Hepatocyte (in vitro differentiated cells): ENCODE data around the gene CTNNA3. TPM values are rescaled to one million over a fixed set of nuclear protein-coding genes. Genes with fewer than 3 reads are reported as not detected.
"Not testable (repeated sequence)": the region's sequence is repeated elsewhere in the genome, so short reads cannot be mapped to it uniquely, and the experiment has no call there.

ENCODE experiments used
- DNase-seq: peaks from one replicate; pipeline ENCODE4 v3.0.0-alpha.2; 2016; ENCODE audit warnings: low spot score
- H2AFZ ChIP-seq: fragments of 200-600 bp; sonication (generic); 2 replicates; pipeline ENCODE4 v1.6.0; 2016; ENCODE audit warnings: antibody characterized with exemption, mild to moderate bottlenecking
- H3K27ac ChIP-seq: fragments of 200-600 bp; sonication (generic); 2 replicates; pipeline ENCODE4 v1.5.1; 2016; ENCODE audit warnings: mild to moderate bottlenecking
- H3K27me3 ChIP-seq: fragments of 200-600 bp; sonication (generic); 2 replicates; pipeline ENCODE4 v1.6.1; 2016
- H3K36me3 ChIP-seq: fragments of 200-600 bp; sonication (generic); replicated peaks from 2 replicates; pipeline ENCODE4 v1.5.1; 2016; ENCODE audit warnings: low read depth; ENCODE audit not compliant: insufficient read depth
- H3K4me1 ChIP-seq: fragments of 200-600 bp; sonication (generic); 2 replicates; pipeline ENCODE4 v1.5.1; 2016; ENCODE audit warnings: mild to moderate bottlenecking, moderate library complexity; ENCODE audit not compliant: insufficient read depth
- H3K4me2 ChIP-seq: fragments of 200-600 bp; sonication (generic); 2 replicates; pipeline ENCODE4 v1.6.0; 2016
- H3K4me3 ChIP-seq: fragments of 200-600 bp; sonication (generic); 2 replicates; pipeline ENCODE4 v1.5.1; 2016; ENCODE audit warnings: mild to moderate bottlenecking
- H3K79me2 ChIP-seq: fragments of 200-600 bp; sonication (generic); 2 replicates; pipeline ENCODE4 v1.6.0; 2017; ENCODE audit warnings: mild to moderate bottlenecking
- H3K9me2 ChIP-seq: fragments of 200-600 bp; sonication (generic); replicated peaks from 2 replicates; pipeline ENCODE4 v1.6.0; 2017; ENCODE audit warnings: mild to moderate bottlenecking; ENCODE audit not compliant: insufficient read depth
- H3K9me3 ChIP-seq: fragments of 200-600 bp; sonication (generic); 2 replicates; pipeline ENCODE4 v1.5.1; 2016; ENCODE audit warnings: low read depth, mild to moderate bottlenecking
- H4K20me1 ChIP-seq: fragments of 200-600 bp; sonication (generic); 2 replicates; pipeline ENCODE4 v1.6.0; 2016; ENCODE audit warnings: mild to moderate bottlenecking; ENCODE audit not compliant: insufficient read depth, poor library complexity, severe bottlenecking
- EZH2 ChIP-seq: fragments of 200-600 bp; sonication (generic); IDR thresholded peaks from 2 replicates; pipeline ENCODE4 v1.6.1; 2016; ENCODE audit warnings: antibody characterized with exemption, mild to moderate bottlenecking, borderline replicate concordance
- EZH2phosphoT487 ChIP-seq: fragments of 200-600 bp; sonication (generic); IDR thresholded peaks from one replicate; pipeline ENCODE4 v1.6.1; 2018; ENCODE audit warnings: antibody characterized with exemption, mild to moderate bottlenecking, low read depth, moderate library complexity; ENCODE audit not compliant: unreplicated experiment, severe bottlenecking
- WGBS: methylation state at CpG from one replicate; pipeline ENCODE4 v1.1.6; 2016; ENCODE audit warnings: low lambda C conversion rate; ENCODE audit errors: missing lambda C conversion rate; 5-methylcytosine and 5-hydroxymethylcytosine counted together
- polyA plus RNA-seq: library from polyadenylated mRNA; unstranded; fragments of >200 nt; fragmentation: Nextera tagmentation; extraction: Ambion mirVana; gene quantifications from 2 replicates; pipeline ENCODE4 v1.2.1, GENCODE V29; 2016
- total RNA-seq: library from RNA; depleted of rRNA; stranded (reverse); fragments of >200 nt; gene quantifications from 2 replicates; pipeline ENCODE4 v1.2.3, GENCODE V29; 2014
- TF ChIP-seq, protein P1 (sequence below): fragments of 200-600 bp; sonication (generic); IDR thresholded peaks from 2 replicates; pipeline ENCODE4 v1.5.1; 2016; ENCODE audit warnings: antibody characterized with exemption, mild to moderate bottlenecking; ENCODE audit not compliant: poor library complexity

CTNNA3 gene
- total and polyA plus RNA-seq, 2 experiments from 2014 or later: 12.9 to 25.9 TPM

DNA sequence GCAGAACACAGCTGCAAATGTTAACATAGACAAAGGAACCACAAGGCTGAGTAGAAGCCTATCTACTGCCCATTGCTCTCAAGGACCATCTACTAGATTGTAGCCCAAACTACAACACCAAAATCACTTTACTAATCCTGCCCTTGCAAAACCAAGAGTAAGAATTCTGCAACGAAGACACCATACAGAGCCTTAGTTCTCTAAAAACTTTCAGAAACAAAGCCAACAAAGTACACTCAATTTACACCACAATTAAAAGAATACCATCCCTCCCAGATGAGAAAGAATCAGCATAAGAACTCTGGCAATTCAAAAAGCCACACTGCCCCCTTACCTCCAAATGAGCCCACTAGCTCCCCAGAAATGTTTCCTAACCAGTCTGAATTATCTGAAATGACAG lies 294.3 kb downstream of the CTNNA3 start:
- H3K9me3 ChIP-seq: no peaks in the 10 kb centered on the region
- H3K27ac ChIP-seq: no peak overlapping the region
- H4K20me1 ChIP-seq: no peaks in the 10 kb centered on the region
- H3K36me3 ChIP-seq: no peaks in the 10 kb centered on the region
- no peak for DNase-seq
- 23% methylated on average over 1 of the region's 1 CpG for WGBS
- no peaks in the 10 kb centered on the region for H3K27me3 ChIP-seq
- no peak overlapping the region for H2AFZ ChIP-seq
- no peak overlapping the region for H3K4me3 ChIP-seq
- H3K79me2 ChIP-seq: no peaks in the 10 kb centered on the region
- TF ChIP-seq EZH2phosphoT487: no peak
- TF ChIP-seq, protein P1, sequence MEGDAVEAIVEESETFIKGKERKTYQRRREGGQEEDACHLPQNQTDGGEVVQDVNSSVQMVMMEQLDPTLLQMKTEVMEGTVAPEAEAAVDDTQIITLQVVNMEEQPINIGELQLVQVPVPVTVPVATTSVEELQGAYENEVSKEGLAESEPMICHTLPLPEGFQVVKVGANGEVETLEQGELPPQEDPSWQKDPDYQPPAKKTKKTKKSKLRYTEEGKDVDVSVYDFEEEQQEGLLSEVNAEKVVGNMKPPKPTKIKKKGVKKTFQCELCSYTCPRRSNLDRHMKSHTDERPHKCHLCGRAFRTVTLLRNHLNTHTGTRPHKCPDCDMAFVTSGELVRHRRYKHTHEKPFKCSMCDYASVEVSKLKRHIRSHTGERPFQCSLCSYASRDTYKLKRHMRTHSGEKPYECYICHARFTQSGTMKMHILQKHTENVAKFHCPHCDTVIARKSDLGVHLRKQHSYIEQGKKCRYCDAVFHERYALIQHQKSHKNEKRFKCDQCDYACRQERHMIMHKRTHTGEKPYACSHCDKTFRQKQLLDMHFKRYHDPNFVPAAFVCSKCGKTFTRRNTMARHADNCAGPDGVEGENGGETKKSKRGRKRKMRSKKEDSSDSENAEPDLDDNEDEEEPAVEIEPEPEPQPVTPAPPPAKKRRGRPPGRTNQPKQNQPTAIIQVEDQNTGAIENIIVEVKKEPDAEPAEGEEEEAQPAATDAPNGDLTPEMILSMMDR: no peak
- no peak for TF ChIP-seq EZH2
- H3K9me2 ChIP-seq: no peaks in the 10 kb centered on the region
- no peaks in the 10 kb centered on the region for H3K4me1 ChIP-seq
- H3K4me2 ChIP-seq: no peak overlapping the region

DNA sequence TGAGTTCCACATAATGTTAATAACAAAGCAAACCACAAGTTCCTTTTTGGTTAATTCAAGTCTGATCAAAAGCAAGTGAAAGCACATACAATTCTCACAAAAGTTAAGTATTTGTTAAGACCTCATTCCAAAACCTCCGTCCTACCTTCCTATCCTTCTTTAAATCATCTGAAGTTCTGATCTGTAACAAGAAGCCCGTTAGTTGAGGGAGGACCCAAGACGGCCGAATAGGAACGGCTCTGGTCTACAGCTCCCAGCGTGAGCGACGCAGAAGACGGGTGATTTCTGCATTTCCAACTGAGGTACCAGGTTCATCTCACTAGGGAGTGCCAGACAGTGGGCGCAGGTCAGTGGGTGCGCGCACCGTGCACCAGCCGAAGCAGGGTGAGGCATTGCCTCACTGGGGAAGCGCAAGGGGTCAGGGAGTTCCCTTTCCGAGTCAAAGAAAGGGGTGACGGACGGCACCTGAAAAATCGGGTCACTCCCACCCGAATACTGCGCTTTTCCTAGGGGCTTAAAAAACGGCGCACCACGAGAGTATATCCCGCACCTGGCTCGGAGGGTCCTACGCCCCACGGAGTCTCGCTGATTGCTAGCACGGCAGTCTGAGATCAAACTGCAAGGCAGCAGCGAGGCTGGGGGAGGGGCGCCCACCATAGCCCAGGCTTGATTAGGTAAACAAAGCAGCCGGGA lies 309.0 kb downstream of the CTNNA3 start:
- not testable (repeated sequence) for H3K79me2 ChIP-seq, DNase-seq, H3K4me1 ChIP-seq, H3K36me3 ChIP-seq, H3K9me3 ChIP-seq, H3K27me3 ChIP-seq, H3K9me2 ChIP-seq, H4K20me1 ChIP-seq, H3K27ac ChIP-seq
- H3K4me2 ChIP-seq: peak overlapping the region; percentile 92
- WGBS: 3% methylated on average over 33 of the region's 33 CpGs
- peak overlapping the region; percentile 73 for H2AFZ ChIP-seq
- peak overlapping the region; percentile 52 for H3K4me3 ChIP-seq

DNA sequence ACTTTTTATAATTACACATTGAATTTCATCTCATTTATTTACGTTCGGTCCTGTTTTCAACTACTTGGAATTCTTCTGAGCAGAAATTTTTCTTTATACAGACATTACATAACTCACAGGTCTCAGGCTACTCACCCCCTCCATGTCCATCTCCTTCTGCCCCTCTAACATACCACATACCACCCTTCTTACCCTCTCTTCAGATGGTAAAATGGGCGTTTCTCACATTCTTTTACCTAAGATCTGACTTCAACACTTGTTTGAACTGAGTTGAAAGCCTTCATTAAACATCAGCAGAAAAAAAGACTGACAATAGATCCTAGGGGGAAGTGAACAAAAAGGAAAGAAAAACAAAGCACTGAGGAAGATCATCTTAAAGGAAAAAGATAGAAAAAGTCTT lies 309.7 kb downstream of the CTNNA3 start:
- H3K4me3 ChIP-seq: no peak overlapping the region
- H3K9me2 ChIP-seq: no peaks in the 10 kb centered on the region
- TF ChIP-seq EZH2phosphoT487 (no peak), EZH2 (no peak)
- TF ChIP-seq, protein P1: no peak
- no peaks in the 10 kb centered on the region for H3K79me2 ChIP-seq
- no peak for DNase-seq
- H3K27ac ChIP-seq: no peak overlapping the region
- WGBS: 87% methylated on average over 3 of the region's 3 CpGs
- no peaks in the 10 kb centered on the region for H3K9me3 ChIP-seq
- H3K27me3 ChIP-seq: no peaks in the 10 kb centered on the region
- peak overlapping the region; percentile 92 for H3K4me2 ChIP-seq
- H3K36me3 ChIP-seq: no peaks in the 10 kb centered on the region
- H2AFZ ChIP-seq: peak overlapping the region; percentile 73
- H3K4me1 ChIP-seq: no peaks in the 10 kb centered on the region
- H4K20me1 ChIP-seq: no peaks in the 10 kb centered on the region

DNA sequence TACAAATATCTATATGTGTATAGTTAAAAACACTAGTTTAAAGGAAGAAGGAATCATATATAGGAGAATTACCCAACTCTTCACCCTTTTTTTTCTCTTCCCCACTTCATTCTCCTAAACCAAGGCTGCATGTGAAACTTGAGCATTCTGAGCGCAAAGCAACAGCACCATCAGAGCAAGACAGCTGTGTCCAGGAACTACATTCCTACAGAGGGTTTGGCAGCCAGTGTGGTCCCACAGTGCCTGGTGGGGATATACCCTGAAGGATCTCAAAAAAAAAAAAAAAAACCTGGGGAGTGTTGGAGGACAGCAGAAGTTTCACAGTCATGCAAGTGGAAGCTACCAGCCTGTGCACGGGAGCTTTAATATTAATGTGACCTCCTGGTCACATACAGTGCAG lies 310.4 kb downstream of the CTNNA3 start:
- Histone ChIP-seq H3K79me2 (no peaks in the 10 kb centered on the region), H3K4me1 (no peaks in the 10 kb centered on the region), H3K9me3 (no peaks in the 10 kb centered on the region), H3K27me3 (no peaks in the 10 kb centered on the region), H3K9me2 (no peaks in the 10 kb centered on the region), H3K4me2 (no peak overlapping the region), H4K20me1 (no peaks in the 10 kb centered on the region), H3K36me3 (no peaks in the 10 kb centered on the region), H3K4me3 (no peak overlapping the region), H3K27ac (no peak overlapping the region), H2AFZ (no peak overlapping the region)
- WGBS: 92% methylated on average over 2 of the region's 2 CpGs
- no peak for DNase-seq
- TF ChIP-seq, protein P1: no peak
- no peak for TF ChIP-seq EZH2phosphoT487
